ENCODE data around the gene USP24.

DNA sequence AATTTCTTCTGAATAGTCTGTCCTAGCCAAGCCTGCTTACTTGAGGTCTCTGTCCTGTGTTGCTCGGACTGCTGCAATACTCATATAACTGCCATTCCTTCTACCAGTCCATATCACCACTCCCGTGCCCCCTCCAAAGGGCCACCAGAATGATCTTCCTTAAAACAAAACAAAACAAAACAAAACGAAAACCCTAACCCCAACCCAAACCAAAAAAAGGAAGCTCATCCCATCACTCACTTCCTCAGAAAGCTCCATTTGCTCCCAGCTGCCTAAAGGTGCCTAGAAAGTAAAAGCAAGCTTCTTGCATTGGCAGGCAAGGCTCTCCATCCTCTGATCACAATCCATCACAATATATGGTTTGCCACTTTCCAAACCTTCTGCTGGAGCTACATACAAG is 20.3 kb downstream of the USP24 start:
- TF ChIP-seq POLR2AphosphoS5 (IDR thresholded peaks at IDR 0.05; ENCODE audit: borderline replicate concordance, low read depth, low read length) (no peak), EZH2 (IDR thresholded peaks at IDR 0.05) (no peak)

Data from SK-N-MC (cell line).